ENCODE results near the gene FLVCR2. TPM values are rescaled to one million over a fixed set of nuclear protein-coding genes. Genes with fewer than 3 reads are reported as not detected.

The FLVCR2 gene
- total and polyA plus RNA-seq, 2 of the 13 experiments (the other 11 are each of a cell fraction or from before 2014, with no cell fraction given): 9.9 to 10.5 TPM

GRCh38 chr14:75648066-75648838, 69.8 kb downstream of the FLVCR2 start (continued):
- peak; percentile 92 for TF ChIP-seq ZNF205 (CRISPR knock-in tag; IDR thresholded peaks at IDR 0.05)
- TF ChIP-seq BRCA1 (CRISPR knock-in tag; IDR thresholded peaks at IDR 0.05): 0 out of 2 replicates have a peak, but pooled peaks have one; percentile 41
- TF ChIP-seq PRDM10 (CRISPR knock-in tag; IDR thresholded peaks at IDR 0.05; ENCODE audit: low read depth): peak; percentile 94
- TF ChIP-seq PHF8 (CRISPR knock-in tag; IDR thresholded peaks at IDR 0.05): peak; percentile 21; the same call in 1 of the 2 replicates
- no peak for TF ChIP-seq NR1H2 (CRISPR knock-in tag; IDR thresholded peaks at IDR 0.05; ENCODE audit: borderline replicate concordance, low read depth)
- peak; percentile 95 for TF ChIP-seq ZBTB7B (CRISPR knock-in tag; IDR thresholded peaks at IDR 0.05)
- no peak; the same call in 1 of the 2 replicates for TF ChIP-seq ZFP90 (CRISPR knock-in tag; IDR thresholded peaks at IDR 0.05; ENCODE audit: borderline replicate concordance)
- TF ChIP-seq, protein P1, sequence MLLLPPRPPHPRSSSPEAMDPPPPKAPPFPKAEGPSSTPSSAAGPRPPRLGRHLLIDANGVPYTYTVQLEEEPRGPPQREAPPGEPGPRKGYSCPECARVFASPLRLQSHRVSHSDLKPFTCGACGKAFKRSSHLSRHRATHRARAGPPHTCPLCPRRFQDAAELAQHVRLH (CRISPR knock-in tag; IDR thresholded peaks at IDR 0.05; ENCODE audit: borderline replicate concordance, low read depth): peak; percentile 86; the same call in 1 of the 2 replicates
- peak; percentile 66; the same call in 1 of the 2 replicates for TF ChIP-seq RBAK (CRISPR knock-in tag; IDR thresholded peaks at IDR 0.05)
- no peak for TF ChIP-seq NPAS2 (CRISPR knock-in tag; IDR thresholded peaks at IDR 0.05; ENCODE audit: borderline replicate concordance)
- TF ChIP-seq AHDC1 (CRISPR knock-in tag; IDR thresholded peaks at IDR 0.05; ENCODE audit: borderline replicate concordance): peak; percentile 95
- peak; percentile 91; the same call in 1 of the 2 replicates for TF ChIP-seq HMGXB3 (CRISPR knock-in tag; IDR thresholded peaks at IDR 0.05; ENCODE audit: borderline replicate concordance)

Data from HepG2 (cell line).